ENCODE measurements around the gene LRRC27. TPM values are rescaled to one million over a fixed set of nuclear protein-coding genes. Genes with fewer than 3 reads are reported as not detected.

Gene LRRC27
- total RNA-seq, 1 experiment from 2014 or later, result 4.1 TPM

GRCh38 chr10:132298038-132298881 lies 33.7 kb upstream of the LRRC27 start:
- Histone ChIP-seq H3K27me3 (ENCODE audit: insufficient read depth, low read length) (no peaks in the 10 kb centered on the region), H2AFZ (ENCODE audit: low read depth, low read length, poor library complexity, severe bottlenecking) (no peak overlapping the region), H3K4me3 (replicated peaks in 1 of 2; ENCODE audit: low read depth in 1 of 2, low read length in 2 of 2) (no peak overlapping the region), H3K9me2 (ENCODE audit: insufficient read depth) (no peaks in the 10 kb centered on the region), H3K9ac (ENCODE audit: low read length) (no peak overlapping the region), H3K4me1 (ENCODE audit: control insufficient read depth in 1 of 2, insufficient read depth in 2 of 2, low read length in 2 of 2) (no peaks in the 10 kb centered on the region), H3K4me2 (ENCODE audit: low read length) (no peak overlapping the region), H3K27ac (ENCODE audit: low read depth, low read length) (no peak overlapping the region), H3K9me3 (ENCODE audit: control insufficient read depth in 1 of 2, insufficient read depth in 1 of 2, low read depth in 1 of 2, low read length in 2 of 2) (no peaks in the 10 kb centered on the region), H3K36me3 (ENCODE audit: control insufficient read depth in 1 of 2, insufficient read depth in 2 of 2, low read length in 2 of 2) (no peaks in the 10 kb centered on the region), H3K79me2 (ENCODE audit: insufficient read depth, low read length) (no peaks in the 10 kb centered on the region; the same call in 1 of the 2 replicates), H4K20me1 (ENCODE audit: insufficient read depth) (no peaks in the 10 kb centered on the region)
- no TSS peak for BruUV-seq (replicated peaks)
- ChIA-PET RAD21 (ENCODE audit: low non-redundant PET in 1 of 2, low total read pairs in 2 of 2, uncharacterized antibody in 2 of 2, unreplicated experiment in 2 of 2) (no interaction called here), POLR2A (no interaction called here), CTCF (no interaction called here)
- DNase-seq (ENCODE audit: low read depth, low spot score), result no peak
- intact Hi-C loops (cut with micrococcal nuclease), result no loop called here
- ATAC-seq, result no peak
- TF ChIP-seq EZH2 (IDR thresholded peaks at IDR 0.05), result no peak
- TF ChIP-seq, protein P1, sequence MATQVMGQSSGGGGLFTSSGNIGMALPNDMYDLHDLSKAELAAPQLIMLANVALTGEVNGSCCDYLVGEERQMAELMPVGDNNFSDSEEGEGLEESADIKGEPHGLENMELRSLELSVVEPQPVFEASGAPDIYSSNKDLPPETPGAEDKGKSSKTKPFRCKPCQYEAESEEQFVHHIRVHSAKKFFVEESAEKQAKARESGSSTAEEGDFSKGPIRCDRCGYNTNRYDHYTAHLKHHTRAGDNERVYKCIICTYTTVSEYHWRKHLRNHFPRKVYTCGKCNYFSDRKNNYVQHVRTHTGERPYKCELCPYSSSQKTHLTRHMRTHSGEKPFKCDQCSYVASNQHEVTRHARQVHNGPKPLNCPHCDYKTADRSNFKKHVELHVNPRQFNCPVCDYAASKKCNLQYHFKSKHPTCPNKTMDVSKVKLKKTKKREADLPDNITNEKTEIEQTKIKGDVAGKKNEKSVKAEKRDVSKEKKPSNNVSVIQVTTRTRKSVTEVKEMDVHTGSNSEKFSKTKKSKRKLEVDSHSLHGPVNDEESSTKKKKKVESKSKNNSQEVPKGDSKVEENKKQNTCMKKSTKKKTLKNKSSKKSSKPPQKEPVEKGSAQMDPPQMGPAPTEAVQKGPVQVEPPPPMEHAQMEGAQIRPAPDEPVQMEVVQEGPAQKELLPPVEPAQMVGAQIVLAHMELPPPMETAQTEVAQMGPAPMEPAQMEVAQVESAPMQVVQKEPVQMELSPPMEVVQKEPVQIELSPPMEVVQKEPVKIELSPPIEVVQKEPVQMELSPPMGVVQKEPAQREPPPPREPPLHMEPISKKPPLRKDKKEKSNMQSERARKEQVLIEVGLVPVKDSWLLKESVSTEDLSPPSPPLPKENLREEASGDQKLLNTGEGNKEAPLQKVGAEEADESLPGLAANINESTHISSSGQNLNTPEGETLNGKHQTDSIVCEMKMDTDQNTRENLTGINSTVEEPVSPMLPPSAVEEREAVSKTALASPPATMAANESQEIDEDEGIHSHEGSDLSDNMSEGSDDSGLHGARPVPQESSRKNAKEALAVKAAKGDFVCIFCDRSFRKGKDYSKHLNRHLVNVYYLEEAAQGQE (IDR thresholded peaks at IDR 0.05; ENCODE audit: low read depth), result no peak
- no peak for TF ChIP-seq SRF (IDR thresholded peaks at IDR 0.05; ENCODE audit: low read depth)
- TF ChIP-seq, protein P2, sequence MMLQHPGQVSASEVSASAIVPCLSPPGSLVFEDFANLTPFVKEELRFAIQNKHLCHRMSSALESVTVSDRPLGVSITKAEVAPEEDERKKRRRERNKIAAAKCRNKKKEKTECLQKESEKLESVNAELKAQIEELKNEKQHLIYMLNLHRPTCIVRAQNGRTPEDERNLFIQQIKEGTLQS (IDR thresholded peaks at IDR 0.05), result no peak
- TF ChIP-seq ZFX (IDR thresholded peaks at IDR 0.05), result no peak
- TF ChIP-seq, protein P3, sequence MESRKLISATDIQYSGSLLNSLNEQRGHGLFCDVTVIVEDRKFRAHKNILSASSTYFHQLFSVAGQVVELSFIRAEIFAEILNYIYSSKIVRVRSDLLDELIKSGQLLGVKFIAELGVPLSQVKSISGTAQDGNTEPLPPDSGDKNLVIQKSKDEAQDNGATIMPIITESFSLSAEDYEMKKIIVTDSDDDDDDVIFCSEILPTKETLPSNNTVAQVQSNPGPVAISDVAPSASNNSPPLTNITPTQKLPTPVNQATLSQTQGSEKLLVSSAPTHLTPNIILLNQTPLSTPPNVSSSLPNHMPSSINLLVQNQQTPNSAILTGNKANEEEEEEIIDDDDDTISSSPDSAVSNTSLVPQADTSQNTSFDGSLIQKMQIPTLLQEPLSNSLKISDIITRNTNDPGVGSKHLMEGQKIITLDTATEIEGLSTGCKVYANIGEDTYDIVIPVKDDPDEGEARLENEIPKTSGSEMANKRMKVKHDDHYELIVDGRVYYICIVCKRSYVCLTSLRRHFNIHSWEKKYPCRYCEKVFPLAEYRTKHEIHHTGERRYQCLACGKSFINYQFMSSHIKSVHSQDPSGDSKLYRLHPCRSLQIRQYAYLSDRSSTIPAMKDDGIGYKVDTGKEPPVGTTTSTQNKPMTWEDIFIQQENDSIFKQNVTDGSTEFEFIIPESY (IDR thresholded peaks at IDR 0.05; ENCODE audit: extremely low read depth, insufficient replicate concordance, low read length), result no peak
- no peak for TF ChIP-seq ELF1 (IDR thresholded peaks at IDR 0.05; ENCODE audit: borderline replicate concordance, low read depth)
- TF ChIP-seq ZNF274 (IDR thresholded peaks at IDR 0.05; ENCODE audit: low read depth, low read length), result no peak
